HK-2 (cell line): ENCODE data around the gene SLAMF8.
A peak's percentile ranks its signal among the peaks of the same experiment; 100 is the strongest.

Source experiments
- DNase-seq: peaks from one replicate; pipeline ENCODE4 v3.0.0-alpha.2; 2018; ENCODE audit not compliant: unreplicated experiment

The SLAMF8 gene

GRCh38 chr1:159817276-159818041 is 9.2 kb upstream of the SLAMF8 start:
- no peak for DNase-seq

DNA sequence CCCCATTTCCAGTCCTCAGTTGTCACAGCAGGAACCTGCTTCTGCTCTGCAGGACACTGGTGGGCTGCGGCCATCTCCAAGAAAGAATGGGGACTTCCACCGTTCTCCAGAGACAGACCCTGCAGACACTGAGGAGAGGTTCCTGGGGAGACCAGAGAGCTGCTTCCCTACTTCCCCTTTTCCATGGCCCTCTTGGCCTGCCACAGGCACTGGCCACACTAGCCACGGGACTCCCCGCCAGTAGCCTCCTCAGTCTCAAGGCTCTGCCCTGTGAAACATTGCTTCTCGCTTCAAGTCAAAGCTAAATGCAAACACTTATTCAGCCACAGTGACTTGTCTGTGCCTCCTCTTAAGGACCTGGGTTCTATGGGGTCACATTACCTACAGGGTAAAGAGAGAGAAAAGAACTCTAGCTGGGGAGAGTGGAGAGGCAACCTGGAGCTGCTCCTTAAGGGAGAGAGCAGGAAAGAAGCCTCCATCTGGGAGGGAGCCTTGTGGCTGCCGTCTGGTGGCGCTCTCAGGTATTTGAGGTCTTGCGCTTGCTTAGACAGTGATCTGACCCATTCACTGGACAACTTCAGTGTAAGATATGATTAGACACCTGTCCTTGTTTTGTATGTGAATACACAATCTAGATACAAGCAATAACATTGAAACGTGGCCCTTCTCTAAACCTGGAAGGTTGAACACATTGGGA is 5.4 kb upstream of the SLAMF8 start:
- DNase-seq: no peak

DNA sequence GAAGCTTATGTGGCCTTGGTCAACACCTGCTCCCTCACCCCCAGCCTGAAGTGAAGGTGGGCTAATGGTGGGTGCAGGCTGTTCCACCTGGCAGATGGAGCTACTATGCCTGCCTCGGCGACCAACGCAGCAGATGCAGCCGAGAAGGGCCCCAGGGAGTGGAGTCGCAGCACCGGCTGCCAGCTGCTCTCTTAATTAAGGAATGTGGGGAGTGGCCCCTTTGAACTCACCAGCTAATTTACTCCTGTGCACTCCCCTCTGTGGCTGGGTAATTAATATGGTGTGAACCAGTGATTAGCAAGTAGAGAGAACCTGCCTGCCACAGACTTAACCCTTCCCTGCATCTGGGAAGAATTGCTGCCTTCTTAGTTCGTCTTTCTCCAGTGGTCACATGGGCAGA is 3.3 kb upstream of the SLAMF8 start:
- no peak for DNase-seq

GRCh38 chr1:159825564-159825963 is 1.1 kb upstream of the SLAMF8 start:
- no peak for DNase-seq

GRCh38 chr1:159827102-159827490 is 423 bp downstream of the SLAMF8 start:
- DNase-seq: no peak

DNA sequence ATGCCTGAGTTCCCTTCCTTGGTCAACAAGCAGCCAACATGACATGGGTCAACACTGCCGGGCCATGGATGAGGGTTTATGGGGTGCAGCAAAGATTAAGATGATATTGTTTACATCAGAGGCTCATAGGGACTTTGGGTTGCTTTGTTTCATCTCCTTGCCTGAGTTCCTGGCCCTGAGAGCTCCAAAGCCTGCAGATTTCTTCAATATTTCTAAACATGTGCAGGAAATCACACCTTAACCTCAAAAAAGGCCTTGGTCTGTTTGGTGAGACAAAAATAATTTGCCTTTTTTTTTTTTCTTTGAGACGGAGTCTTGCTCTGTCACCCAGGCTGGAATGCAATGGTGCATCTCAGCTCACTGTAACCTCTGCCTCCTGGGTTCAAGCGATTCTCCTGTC is 876 bp downstream of the SLAMF8 start:
- DNase-seq: no peak

DNA sequence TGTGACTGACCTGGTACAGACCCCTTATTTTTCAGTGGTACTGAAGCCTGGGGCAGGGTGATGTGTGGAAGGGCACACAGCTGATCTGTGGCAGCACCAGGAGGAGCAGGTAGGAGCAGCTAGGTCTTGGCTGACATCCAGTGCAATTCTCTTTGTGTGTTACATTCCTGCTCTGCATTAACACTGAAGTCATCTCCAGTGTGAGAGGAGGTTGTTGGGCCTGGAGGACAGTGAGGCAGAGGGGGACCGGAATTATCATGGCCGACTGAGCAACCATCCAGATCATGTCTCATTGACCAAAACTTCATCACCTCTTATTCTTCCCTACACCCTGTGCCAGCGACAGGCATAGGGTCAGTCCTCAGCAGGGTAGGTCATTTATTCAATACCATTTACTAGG is 1.5 kb downstream of the SLAMF8 start:
- no peak for DNase-seq

- no peak for DNase-seq
These were observed 2.1 kb downstream of the SLAMF8 start for GRCh38 chr1:159828581-159829272.

DNA sequence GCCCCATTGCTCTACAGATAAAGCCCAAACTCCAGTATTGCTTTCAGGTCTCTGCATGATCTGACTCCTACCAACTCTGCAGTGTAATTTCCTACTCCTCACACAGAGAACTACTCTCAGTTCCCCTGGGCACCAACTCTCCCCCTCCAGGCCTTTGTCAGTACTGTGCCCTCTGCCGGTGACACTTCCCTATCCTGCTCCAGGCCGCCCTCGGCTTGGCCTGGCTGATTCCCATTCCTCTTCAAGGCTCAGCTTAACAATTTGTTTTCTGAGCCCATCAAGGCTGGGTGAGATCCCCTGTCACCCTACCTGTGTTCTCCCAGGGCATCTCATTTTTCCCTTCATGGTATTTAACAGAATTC is 2.6 kb downstream of the SLAMF8 start:
- no peak for DNase-seq

GRCh38 chr1:159829822-159830465 is 3.3 kb downstream of the SLAMF8 start:
- no peak for DNase-seq

DNA sequence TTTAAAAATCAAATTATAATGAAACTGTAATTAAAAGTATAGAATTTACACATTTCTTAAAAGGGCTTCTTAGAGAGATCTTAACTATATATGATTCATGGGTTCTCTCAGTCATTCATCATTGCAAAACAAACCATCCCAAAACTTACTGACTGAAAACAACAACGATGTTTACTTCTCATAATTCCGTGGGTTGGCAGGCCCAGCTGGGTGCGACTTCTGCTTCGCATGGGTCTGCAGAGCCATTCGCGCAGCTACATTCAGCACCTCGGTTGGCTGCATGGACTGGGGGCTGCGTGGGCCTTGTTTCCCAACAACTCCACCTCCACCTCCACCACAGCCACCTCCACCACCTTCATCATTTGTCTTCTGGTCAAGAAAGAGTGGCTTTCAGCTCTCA is 4.0 kb downstream of the SLAMF8 start:
- no peak for DNase-seq

DNA sequence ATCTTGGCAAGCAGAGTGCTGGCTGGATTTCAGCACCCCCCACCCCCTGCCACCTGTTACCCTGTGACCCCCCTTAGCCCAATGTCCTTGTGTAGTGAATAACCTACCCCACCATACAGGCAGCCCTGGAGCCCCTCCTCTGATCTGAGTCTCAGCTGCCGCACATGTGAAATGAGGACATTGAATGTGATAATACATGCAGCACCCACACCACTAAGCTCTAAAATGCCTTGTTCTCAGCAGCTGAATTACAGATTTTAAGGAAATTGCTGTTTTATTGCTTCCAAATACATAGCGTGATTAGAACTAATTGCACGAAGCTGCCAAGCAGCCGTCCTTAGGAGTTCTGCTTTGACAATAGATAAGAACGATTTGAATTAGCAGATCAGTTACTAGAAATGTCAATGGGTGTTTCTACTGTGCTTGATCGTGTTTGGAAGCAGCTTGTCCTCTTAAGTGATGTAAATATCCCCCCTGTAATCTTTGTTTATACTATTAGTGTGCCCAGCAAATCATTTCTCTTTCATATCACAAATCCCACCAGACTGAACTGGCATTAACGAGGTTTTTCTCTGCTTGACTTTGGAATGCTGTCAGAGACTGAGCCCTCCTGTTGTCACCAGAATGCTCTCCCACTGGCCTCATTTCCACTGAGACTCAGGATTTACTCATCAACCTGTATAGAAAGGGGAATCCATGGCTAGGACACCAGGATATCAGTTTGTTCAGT is 4.9 kb downstream of the SLAMF8 start:
- DNase-seq: no peak

DNA sequence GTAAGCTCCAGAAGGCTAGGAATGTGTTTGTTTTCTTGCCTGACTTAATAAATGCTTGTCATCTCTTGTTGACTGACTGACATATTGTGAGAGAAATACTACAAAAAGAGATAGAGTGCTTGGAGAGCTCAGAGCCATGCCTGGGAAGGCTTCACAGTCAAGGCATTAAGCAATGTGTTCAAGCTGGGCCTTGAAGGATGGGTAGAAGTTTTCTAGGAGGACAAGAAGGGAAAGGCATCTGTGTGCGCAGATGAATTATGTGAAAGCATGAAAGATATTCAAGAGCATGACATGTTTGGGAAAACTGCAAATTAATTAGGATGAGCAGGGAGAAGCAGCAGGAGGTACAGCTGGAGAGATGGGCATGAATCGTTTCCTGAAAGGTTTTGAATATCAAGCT is 5.6 kb downstream of the SLAMF8 start:
- DNase-seq: no peak

DNA sequence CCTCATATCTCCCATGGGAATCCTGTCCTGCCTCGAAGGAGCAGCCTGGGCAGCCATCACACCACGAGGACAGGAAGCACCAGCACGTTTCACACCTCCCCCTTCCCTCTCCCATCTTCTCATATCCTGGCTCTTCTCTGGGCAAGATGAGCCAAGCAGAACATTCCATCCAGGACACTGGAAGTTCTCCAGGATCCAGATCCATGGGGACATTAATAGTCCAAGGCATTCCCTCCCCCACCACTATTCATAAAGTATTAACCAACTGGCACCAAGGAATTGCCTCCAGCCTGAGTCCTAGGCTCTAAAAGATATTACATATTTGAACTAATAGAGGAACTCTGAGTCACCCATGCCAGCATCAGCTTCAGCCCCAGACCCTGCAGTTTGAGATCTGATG is 8.7 kb downstream of the SLAMF8 start:
- no peak for DNase-seq

GRCh38 chr1:159835862-159836525 is 9.3 kb downstream of the SLAMF8 start:
- no peak for DNase-seq

DNA sequence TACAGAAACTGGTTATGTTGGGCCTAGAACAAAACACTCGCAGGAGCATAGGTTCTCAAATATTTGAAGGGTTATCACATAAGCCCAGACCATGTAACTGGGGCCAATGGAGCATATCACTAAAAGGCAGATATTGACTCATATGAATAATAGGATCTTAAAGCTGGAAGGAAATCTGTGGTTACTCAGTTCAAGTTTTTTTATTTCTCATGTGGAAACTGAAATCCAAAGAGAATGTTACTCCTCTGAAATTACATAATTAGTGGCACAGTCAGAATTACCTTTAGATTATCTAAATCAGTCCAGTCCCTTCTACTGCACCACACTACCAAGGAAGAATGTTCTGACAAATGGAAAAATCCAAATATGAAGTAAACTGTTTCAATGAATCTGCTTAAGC is 12.0 kb downstream of the SLAMF8 start:
- DNase-seq: no peak

DNA sequence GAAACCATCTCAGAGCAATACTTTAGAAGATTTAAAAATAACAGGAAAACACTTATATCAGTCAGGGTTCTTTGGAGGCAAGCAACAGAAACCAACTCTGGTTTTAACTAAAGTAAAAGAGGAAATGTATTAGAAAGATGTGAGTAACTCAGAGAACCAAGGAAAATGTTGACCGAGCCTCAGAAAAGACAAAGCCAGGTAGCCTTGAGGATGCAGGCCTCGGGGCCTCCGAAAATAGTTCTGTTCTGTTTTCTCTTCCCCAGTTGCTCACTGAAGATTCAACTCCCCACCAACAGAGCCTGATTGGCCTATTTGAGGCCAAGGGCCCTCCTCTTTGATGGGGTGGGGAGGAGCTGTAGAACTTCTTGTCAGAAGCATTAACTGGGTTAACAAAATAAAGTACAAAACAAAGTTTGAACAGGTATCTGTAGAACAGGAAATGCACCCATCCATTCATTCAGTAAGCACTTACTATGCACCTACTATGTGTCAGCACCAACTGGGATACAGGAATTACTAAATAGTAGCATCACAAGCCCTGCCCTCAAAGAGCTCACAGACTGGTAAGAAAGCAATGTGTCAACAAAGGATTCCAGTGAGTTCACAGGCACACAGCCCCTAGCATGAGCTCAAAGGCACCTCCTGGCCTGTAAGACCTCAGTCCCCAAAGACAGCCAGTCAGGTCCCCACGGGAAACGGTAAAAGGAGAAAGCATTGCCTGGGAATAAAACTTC is 12.6 kb downstream of the SLAMF8 start:
- DNase-seq: no peak

- no peak for DNase-seq
These were observed 15.1 kb downstream of the SLAMF8 start for GRCh38 chr1:159841749-159842148.

- no peak for DNase-seq
These were observed 16.8 kb downstream of the SLAMF8 start for GRCh38 chr1:159843459-159843858.

- DNase-seq: peak; percentile 59
These were observed 19.3 kb downstream of the SLAMF8 start for GRCh38 chr1:159845751-159846629.
